Cardiac fibroblast (primary cell): Measurements from ENCODE around the gene SLCO2A1.

Experiments
- DNase-seq, 2 donors: peaks; one replicate each; pipeline versions ENCODE4 v3.0.0 to v3.0.0-alpha.2; 2010; ENCODE audit warnings: low read depth in 2 of 2
- H3K4me3 ChIP-seq, 2 donors: replicated peaks in 1 of 2; 1 replicate in 1 of 2; 2 replicates in 1 of 2; pipeline ENCODE4 v1.5.1; 2011; ENCODE audit warnings: low read depth in 2 of 2, low read length in 2 of 2, mild to moderate bottlenecking in 2 of 2, moderate library complexity in 1 of 2
- TF ChIP-seq, protein P1 (sequence below): IDR thresholded peaks from one replicate; pipeline ENCODE4 v1.5.1; 2011; ENCODE audit warnings: low read depth, mild to moderate bottlenecking, low read length, inconsistent platforms

The SLCO2A1 gene

DNA sequence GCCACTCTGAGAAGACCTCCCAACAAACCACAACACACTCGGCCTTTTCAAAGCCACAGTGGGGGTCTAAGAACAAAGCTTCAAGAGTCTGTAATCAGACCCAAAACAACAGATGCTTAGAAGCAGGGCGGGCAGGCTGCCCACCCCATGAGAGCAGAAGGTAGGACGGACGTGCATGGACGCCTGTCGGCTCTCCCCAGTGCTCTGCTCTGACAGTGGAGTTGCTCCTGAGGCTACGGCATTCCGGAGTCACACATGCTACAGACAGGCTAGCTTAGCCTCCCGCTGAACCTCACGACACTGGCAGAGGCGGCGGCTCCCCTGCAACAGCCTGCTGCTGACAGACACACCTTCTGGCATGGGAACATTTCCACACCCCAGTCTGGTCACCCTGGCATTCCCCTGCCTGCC is 33.5 kb downstream of the SLCO2A1 start:
- H3K4me3 ChIP-seq = no peak overlapping the region
- no peak for DNase-seq
- TF ChIP-seq, protein P1, sequence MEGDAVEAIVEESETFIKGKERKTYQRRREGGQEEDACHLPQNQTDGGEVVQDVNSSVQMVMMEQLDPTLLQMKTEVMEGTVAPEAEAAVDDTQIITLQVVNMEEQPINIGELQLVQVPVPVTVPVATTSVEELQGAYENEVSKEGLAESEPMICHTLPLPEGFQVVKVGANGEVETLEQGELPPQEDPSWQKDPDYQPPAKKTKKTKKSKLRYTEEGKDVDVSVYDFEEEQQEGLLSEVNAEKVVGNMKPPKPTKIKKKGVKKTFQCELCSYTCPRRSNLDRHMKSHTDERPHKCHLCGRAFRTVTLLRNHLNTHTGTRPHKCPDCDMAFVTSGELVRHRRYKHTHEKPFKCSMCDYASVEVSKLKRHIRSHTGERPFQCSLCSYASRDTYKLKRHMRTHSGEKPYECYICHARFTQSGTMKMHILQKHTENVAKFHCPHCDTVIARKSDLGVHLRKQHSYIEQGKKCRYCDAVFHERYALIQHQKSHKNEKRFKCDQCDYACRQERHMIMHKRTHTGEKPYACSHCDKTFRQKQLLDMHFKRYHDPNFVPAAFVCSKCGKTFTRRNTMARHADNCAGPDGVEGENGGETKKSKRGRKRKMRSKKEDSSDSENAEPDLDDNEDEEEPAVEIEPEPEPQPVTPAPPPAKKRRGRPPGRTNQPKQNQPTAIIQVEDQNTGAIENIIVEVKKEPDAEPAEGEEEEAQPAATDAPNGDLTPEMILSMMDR = no peak

DNA sequence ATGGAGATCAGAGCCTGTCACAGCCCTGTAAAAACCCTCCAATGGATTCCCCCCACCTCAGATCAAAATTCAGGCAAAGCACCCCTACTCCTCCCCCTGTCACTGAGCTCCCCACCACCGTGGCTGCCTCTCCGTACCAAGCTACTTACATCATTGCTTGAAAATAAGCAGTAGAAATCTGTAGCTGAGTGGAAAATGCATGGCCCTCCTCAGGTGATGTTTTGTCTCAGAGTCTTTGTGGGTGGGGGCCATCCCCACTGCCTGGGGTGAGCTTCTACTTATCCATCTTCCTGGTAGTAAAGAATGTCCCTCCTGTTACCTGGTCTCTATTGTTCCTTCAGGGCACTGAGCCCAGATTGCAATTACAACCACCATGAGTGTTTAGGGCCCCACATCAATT is 34.5 kb downstream of the SLCO2A1 start:
- no peak for DNase-seq
- TF ChIP-seq, protein P1 = no peak
- no peak overlapping the region for H3K4me3 ChIP-seq

DNA sequence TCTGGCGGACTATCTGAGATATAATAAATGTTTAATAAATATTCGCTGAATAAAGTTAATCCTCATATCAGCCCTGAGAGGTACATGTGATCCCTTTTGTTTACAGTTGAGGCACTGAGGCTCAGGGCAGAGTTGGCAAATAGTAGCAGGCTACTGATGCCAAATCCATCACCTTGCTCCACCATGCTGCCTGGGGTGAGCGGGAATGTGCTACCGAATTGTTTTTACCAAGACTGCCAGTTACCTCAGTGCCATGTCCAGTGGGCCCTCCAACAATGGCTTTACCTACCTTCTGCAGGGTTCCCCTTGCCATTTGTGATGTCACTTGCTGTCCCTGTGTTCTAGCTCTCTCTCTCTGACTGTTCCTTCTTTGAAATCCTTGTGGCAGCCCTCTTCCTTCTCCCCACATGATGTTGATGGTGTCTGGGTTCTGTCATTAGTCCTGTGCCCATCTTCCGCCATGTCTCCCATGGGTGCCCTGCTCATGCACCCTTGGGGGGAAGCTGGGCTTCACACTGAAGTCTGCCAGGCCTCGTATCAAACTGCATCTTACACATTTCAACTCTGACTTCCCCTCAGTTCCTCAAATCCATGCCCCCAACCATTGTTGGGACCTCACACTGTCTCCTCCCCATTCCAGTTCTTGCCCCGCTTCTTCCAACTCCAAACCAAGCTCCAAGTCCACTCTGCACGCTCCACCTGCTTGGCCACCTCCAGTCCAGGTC is 35.4 kb downstream of the SLCO2A1 start:
- TF ChIP-seq, protein P1 = no peak
- H3K4me3 ChIP-seq = no peak overlapping the region
- DNase-seq = no peak

DNA sequence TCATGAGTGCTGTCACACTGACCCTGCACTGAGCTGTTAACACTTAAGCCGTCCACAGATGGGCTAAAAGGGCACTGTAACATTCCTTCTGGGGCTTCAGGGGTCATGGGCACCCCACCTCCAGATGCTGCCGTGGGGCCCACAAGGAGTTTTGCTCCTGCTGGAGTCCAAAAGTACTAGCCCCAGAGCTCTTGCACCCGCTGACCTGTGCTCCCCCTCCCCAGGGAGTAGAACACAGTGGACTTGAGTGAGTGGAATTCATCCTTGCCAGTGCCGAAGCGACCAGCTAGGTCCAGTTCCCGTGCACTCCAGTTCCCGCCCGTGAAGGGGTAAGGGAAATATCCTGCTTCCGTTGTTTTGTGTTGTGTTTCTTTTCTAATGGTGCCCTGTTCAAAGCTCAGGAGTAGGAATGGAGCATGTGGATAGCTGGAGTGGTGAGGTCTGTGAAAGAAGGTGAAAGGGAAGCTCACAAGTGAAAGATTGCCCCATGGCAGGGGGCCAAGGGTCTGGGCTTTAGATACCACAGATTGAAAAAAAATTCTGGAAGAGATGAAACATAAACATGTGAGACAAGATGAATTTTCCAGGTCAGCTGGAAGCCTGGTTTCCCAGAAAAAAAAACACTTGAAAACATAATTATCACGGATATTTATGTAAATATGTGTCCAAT is 36.6 kb downstream of the SLCO2A1 start:
- no peak overlapping the region for H3K4me3 ChIP-seq
- TF ChIP-seq, protein P1 = no peak
- no peak for DNase-seq

DNA sequence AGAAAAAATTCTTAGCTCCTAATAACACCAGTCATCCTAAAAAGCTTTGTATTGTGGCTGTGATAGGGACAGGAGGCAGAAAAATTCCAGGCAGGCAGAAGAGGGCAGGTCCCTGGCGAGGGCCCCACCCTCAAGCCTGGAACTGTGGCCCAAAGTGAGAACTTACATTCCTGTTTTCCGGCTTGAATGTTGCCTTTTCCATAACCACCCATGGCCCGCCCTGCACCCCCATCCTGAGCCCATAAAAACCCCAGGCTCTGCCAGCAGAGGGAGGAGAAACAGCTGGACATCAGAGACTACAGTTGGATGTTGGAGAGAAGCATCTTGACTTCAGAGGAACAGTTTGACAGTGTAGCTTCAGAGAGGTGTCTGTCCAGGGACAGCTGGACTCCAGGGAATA is 37.3 kb downstream of the SLCO2A1 start:
- H3K4me3 ChIP-seq = no peak overlapping the region
- TF ChIP-seq, protein P1 = no peak
- no peak for DNase-seq

DNA sequence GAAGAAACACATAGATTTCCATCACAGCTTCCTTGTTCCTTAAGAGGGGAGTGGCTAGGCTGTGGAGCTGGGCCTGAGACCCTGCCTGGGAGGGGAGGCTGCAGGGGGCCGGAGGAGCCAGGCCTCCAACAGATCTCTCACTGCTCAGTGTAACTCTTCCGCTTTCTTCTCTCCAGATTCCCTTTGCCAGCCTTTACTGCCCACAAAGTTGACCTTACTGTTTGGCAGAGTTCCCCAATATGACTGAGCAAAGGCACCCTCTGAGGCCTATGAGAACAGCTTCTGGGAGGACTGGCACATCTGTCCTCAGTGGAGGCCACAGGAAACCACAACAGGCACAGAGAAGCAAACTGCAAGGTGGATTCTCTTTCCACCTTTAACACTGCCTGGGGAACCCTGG is 38.1 kb downstream of the SLCO2A1 start:
- no peak overlapping the region for H3K4me3 ChIP-seq
- TF ChIP-seq, protein P1 = no peak
- peak in 1 of 2 donors; percentile 34 for DNase-seq

DNA sequence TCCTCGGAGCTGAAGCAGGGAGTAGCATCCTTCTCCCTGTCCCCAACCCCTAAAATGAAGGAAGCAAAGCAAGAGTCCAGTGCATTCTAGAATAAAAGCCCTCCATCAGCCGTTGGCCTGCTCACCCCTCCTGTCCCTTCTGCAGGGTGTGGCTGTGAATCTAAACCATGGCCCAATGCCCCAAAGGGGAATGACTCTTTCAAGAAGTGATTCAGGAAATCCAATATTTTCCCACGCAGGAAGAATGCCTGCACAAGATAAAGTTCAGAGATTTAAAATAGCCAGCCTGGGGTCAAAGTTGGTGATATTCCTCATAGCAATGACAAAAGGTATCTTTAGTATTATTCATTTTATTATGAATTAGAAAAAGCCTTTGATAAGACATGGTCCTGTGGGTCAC is 38.5 kb downstream of the SLCO2A1 start:
- DNase-seq = peak in 1 of 2 donors; percentile 21
- TF ChIP-seq, protein P1 = no peak
- H3K4me3 ChIP-seq = no peak overlapping the region
